IgD-negative memory B cell (primary cell): Measurements from ENCODE around the gene MT1E. TPM values are rescaled to one million over a fixed set of nuclear protein-coding genes. Genes with fewer than 3 reads are reported as not detected.

Experiments
- H3K27ac Mint-ChIP-seq, 3 donors: one replicate each; pipeline ENCODE4 v1.8.0; 2020 to 2022; ENCODE audit warnings: mild to moderate bottlenecking in 3 of 3, mixed read lengths in 3 of 3, moderate library complexity in 1 of 3
- H3K27me3 Mint-ChIP-seq: one replicate; pipeline ENCODE4 v1.8.0; 2021; ENCODE audit warnings: mixed read lengths
- H3K36me3 Mint-ChIP-seq: one replicate; pipeline ENCODE4 v1.8.0; 2020; ENCODE audit warnings: mild to moderate bottlenecking, mixed read lengths
- H3K4me1 Mint-ChIP-seq, 3 donors: one replicate each; pipeline ENCODE4 v1.8.0; 2020 to 2022; ENCODE audit warnings: mixed read lengths in 3 of 3, mild to moderate bottlenecking in 1 of 3
- H3K4me3 Mint-ChIP-seq, 4 donors: one replicate each; pipeline ENCODE4 v1.8.0; 2020 to 2022; ENCODE audit warnings: mild to moderate bottlenecking in 4 of 4, mixed read lengths in 4 of 4, moderate library complexity in 3 of 4
- H3K9me3 Mint-ChIP-seq, 3 donors: one replicate each; pipeline ENCODE4 v1.8.0; 2020 to 2021; ENCODE audit warnings: mixed read lengths in 3 of 3, mild to moderate bottlenecking in 1 of 3
- polyA plus RNA-seq: library from polyadenylated mRNA; unstranded; fragments of 300-500 nt; fragmentation: Illumina TruSeq; gene quantifications from one replicate; pipeline ENCODE4 v1.2.3, GENCODE V29; 2021

MT1E gene
- polyA plus RNA-seq, 1 donor from 2014 or later: 0.49 TPM

- H3K4me3 Mint-ChIP-seq: peak overlapping the region in 3 of 4 donors; percentile 6 to 86 (median 70)
- no peak overlapping the region for H3K27ac Mint-ChIP-seq
- peaks cover 0 to 2% (median 0%) of the 10 kb centered on the region in 3 donors for H3K9me3 Mint-ChIP-seq
- no peaks in the 10 kb centered on the region for H3K36me3 Mint-ChIP-seq
- H3K27me3 Mint-ChIP-seq: peaks cover 25% of the 10 kb centered on the region
- H3K4me1 Mint-ChIP-seq: peaks cover 3 to 7% (median 4%) of the 10 kb centered on the region in 3 donors
Observed at GRCh38 chr16:56675685-56676210, 50.2 kb downstream of the MT1E start.

Other genes with a start within 250 kb of the MT1E start
- gene AMFR, start 200.2 kb upstream of the MT1E start, polyA plus RNA-seq: 58.7 TPM
- 57.2 TPM for gene NUDT21, start 174.4 kb upstream of the MT1E start, polyA plus RNA-seq
- gene OGFOD1, start 174.2 kb upstream of the MT1E start, polyA plus RNA-seq: 65.8 TPM
- 18.2 TPM for gene BBS2, start 105.8 kb upstream of the MT1E start, polyA plus RNA-seq
- not detected for gene MT4, start 60.7 kb upstream of the MT1E start, polyA plus RNA-seq
- gene MT3, start 36.3 kb upstream of the MT1E start, polyA plus RNA-seq: not detected
- 40.8 TPM for gene MT2A, start 17.2 kb upstream of the MT1E start, polyA plus RNA-seq
- gene MT1M, start 6.9 kb downstream of the MT1E start, polyA plus RNA-seq: not detected
- gene MT1A, start 12.9 kb downstream of the MT1E start, polyA plus RNA-seq: not detected
- not detected for gene MT1B, start 26.1 kb downstream of the MT1E start, polyA plus RNA-seq
- 9.7 TPM for gene MT1F, start 32.2 kb downstream of the MT1E start, polyA plus RNA-seq
- not detected for gene MT1G, start 42.3 kb downstream of the MT1E start, polyA plus RNA-seq
- gene MT1H, start 44.0 kb downstream of the MT1E start, polyA plus RNA-seq: not detected
- 14.2 TPM for gene MT1X, start 56.7 kb downstream of the MT1E start, polyA plus RNA-seq
- 60.6 TPM for gene NUP93, start 104.3 kb downstream of the MT1E start, polyA plus RNA-seq
- 1.6 TPM for gene SLC12A3, start 239.4 kb downstream of the MT1E start, polyA plus RNA-seq